SU-DHL-6 (cell line): Measurements from ENCODE around the gene ST6GALNAC3.

ENCODE experiments used
- H2AFZ ChIP-seq: fragments of 200-600 bp; sonication (generic); 2 replicates; pipeline ENCODE4 v1.6.1; 2014; ENCODE audit warnings: low read depth, mild to moderate bottlenecking, moderate library complexity, mixed read lengths, antibody characterized with exemption, low read length; ENCODE audit not compliant: severe bottlenecking
- H3F3A ChIP-seq: fragments of 200-600 bp; shearing (Covaris generic); 2 replicates; pipeline ENCODE4 v1.6.0; 2016; ENCODE audit warnings: antibody characterized with exemption, mild to moderate bottlenecking; ENCODE audit not compliant: insufficient read depth
- H3K27ac ChIP-seq: fragments of 200-600 bp; sonication (generic); 2 replicates; pipeline ENCODE4 v1.5.1; 2016; ENCODE audit warnings: low read depth, mild to moderate bottlenecking, low read length, moderate library complexity, mixed read lengths
- H3K27me3 ChIP-seq: fragments of 200-600 bp; sonication (generic), shearing (Covaris generic); 2 replicates; pipeline ENCODE4 v1.6.0; 2014; ENCODE audit warnings: mild to moderate bottlenecking, low read length
- H3K36me3 ChIP-seq: fragments of 200-600 bp; sonication (generic); 2 replicates; pipeline ENCODE4 v1.6.1; 2014; ENCODE audit warnings: mild to moderate bottlenecking, low read length, mixed read lengths
- H3K4me2 ChIP-seq: fragments of 300-600, 200-600 bp; shearing (Covaris generic), sonication (generic); 2 replicates; pipeline ENCODE4 v1.6.0; 2014; ENCODE audit warnings: low read length, low read depth, mild to moderate bottlenecking; ENCODE audit not compliant: poor library complexity, severe bottlenecking
- H3K4me3 ChIP-seq: fragments of 200-600 bp; sonication (generic); 2 replicates; pipeline ENCODE4 v1.5.1; 2014; ENCODE audit warnings: antibody characterized with exemption, low read length, mild to moderate bottlenecking, mixed read lengths; ENCODE audit not compliant: insufficient read depth, poor library complexity, severe bottlenecking
- H3K79me2 ChIP-seq: fragments of 200-600 bp; sonication (generic); 2 replicates; pipeline ENCODE4 v1.6.1; 2014; ENCODE audit warnings: mild to moderate bottlenecking, low read length, moderate library complexity; ENCODE audit not compliant: insufficient read depth
- H3K9ac ChIP-seq: fragments of 200-600 bp; sonication (generic); 2 replicates; pipeline ENCODE4 v1.7.0; 2014; ENCODE audit warnings: mild to moderate bottlenecking, low read length
- H3K9me2 ChIP-seq: fragments of 200-600 bp; sonication (generic); replicated peaks from 2 replicates; pipeline ENCODE4 v1.6.1; 2014; ENCODE audit warnings: low read length; ENCODE audit not compliant: insufficient read depth
- H3K9me3 ChIP-seq: fragments of 200-600 bp; sonication (generic); 2 replicates; pipeline ENCODE4 v1.6.1; 2014; ENCODE audit warnings: low read length, mixed read lengths; ENCODE audit not compliant: insufficient read depth
- H4K20me1 ChIP-seq: fragments of 200-600 bp; sonication (generic); 2 replicates; pipeline ENCODE4 v1.6.1; 2014; ENCODE audit warnings: low read depth, mild to moderate bottlenecking, antibody characterized with exemption, low read length, moderate library complexity, mixed read lengths
- CTCF ChIP-seq: fragments of 200-600 bp; sonication (generic); IDR thresholded peaks from one replicate; pipeline ENCODE4 v1.5.1; 2017; ENCODE audit warnings: antibody characterized with exemption, mild to moderate bottlenecking, low read length, moderate library complexity; ENCODE audit not compliant: insufficient read depth, poor library complexity, severe bottlenecking
- EZH2phosphoT487 ChIP-seq: fragments of 200-600 bp; sonication (generic), shearing (Covaris generic); conservative IDR thresholded peaks from 2 replicates; pipeline ENCODE4 v1.6.1; 2018; ENCODE audit warnings: mild to moderate bottlenecking, antibody characterized with exemption, low read length, moderate library complexity, mixed read lengths

The ST6GALNAC3 gene

GRCh38 chr1:76187436-76187835 lies 112.9 kb downstream of the ST6GALNAC3 start:
- no peak overlapping the region for H2AFZ ChIP-seq
- H3K9ac ChIP-seq: no peak overlapping the region
- no peaks in the 10 kb centered on the region for H3K9me2 ChIP-seq
- no peaks in the 10 kb centered on the region for H3F3A ChIP-seq
- no peaks in the 10 kb centered on the region for H4K20me1 ChIP-seq
- no peak overlapping the region for H3K4me2 ChIP-seq
- H3K27ac ChIP-seq: no peak overlapping the region
- no peaks in the 10 kb centered on the region for H3K9me3 ChIP-seq
- H3K36me3 ChIP-seq: no peaks in the 10 kb centered on the region
- no peaks in the 10 kb centered on the region for H3K27me3 ChIP-seq
- no peak overlapping the region for H3K4me3 ChIP-seq
- no peaks in the 10 kb centered on the region for H3K79me2 ChIP-seq
- TF ChIP-seq EZH2phosphoT487: no peak

GRCh38 chr1:76189310-76189709 lies 114.8 kb downstream of the ST6GALNAC3 start:
- no peaks in the 10 kb centered on the region for H3K27me3 ChIP-seq
- H3F3A ChIP-seq: no peaks in the 10 kb centered on the region
- H3K79me2 ChIP-seq: no peaks in the 10 kb centered on the region
- no peaks in the 10 kb centered on the region for H3K9me2 ChIP-seq
- H3K4me3 ChIP-seq: no peak overlapping the region
- no peak overlapping the region for H3K27ac ChIP-seq
- H4K20me1 ChIP-seq: no peaks in the 10 kb centered on the region
- no peaks in the 10 kb centered on the region for H3K36me3 ChIP-seq
- no peak overlapping the region for H3K9ac ChIP-seq
- H3K4me2 ChIP-seq: no peak overlapping the region
- TF ChIP-seq EZH2phosphoT487 (no peak), CTCF (no peak)
- H3K9me3 ChIP-seq: no peaks in the 10 kb centered on the region
- H2AFZ ChIP-seq: no peak overlapping the region

- Histone ChIP-seq H3K4me2 (no peak overlapping the region), H3K4me3 (no peak overlapping the region), H3K9me3 (no peaks in the 10 kb centered on the region)
Measured at GRCh38 chr1:76190749-76191424, 116.3 kb downstream of the ST6GALNAC3 start.

More at GRCh38 chr1:76190749-76191424, 116.3 kb downstream of the ST6GALNAC3 start:
- no peaks in the 10 kb centered on the region for H3F3A ChIP-seq
- no peaks in the 10 kb centered on the region for H3K79me2 ChIP-seq
- no peaks in the 10 kb centered on the region for H3K27me3 ChIP-seq
- H3K9me2 ChIP-seq: no peaks in the 10 kb centered on the region
- H3K36me3 ChIP-seq: no peaks in the 10 kb centered on the region
- H3K27ac ChIP-seq: no peak overlapping the region
- no peaks in the 10 kb centered on the region for H4K20me1 ChIP-seq
- no peak for TF ChIP-seq EZH2phosphoT487
- TF ChIP-seq CTCF: no peak
- no peak overlapping the region for H3K9ac ChIP-seq
- H2AFZ ChIP-seq: no peak overlapping the region
